GM21737 (cell line): ENCODE measurements around the gene ARRDC1.
"Not testable (repeated sequence)": the region's sequence is repeated elsewhere in the genome, so short reads cannot be mapped to it uniquely, and the experiment has no call there.

Source experiments
- ATAC-seq: cut with Tn5 transposase; IDR thresholded peaks from one replicate; pipeline ENCODE4 v1.9.1; 2021; ENCODE audit warnings: mild to moderate bottlenecking, moderate library complexity; ENCODE audit not compliant: unreplicated experiment

ARRDC1 gene

GRCh38 chr9:137612741-137613142 is 7.3 kb downstream of the ARRDC1 start:
- no peak for ATAC-seq

DNA sequence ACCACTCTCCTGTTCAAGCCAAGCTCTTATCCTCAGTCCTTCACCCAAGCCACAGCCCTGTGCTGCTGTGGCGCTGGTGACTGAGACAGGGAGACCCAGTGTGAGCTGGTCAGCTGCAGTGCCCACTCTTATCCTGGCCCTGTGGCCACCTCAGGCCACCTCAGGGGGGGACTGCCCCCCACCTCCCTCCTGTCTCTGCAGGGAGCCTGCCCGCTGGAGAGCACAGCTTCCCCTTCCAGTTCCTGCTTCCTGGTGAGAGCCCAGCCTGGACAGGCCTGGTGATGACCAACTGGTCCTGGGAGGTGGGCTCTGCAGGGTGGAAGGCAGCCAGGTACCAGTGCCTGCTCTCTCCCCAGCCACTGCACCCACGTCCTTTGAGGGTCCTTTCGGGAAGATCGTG is 7.8 kb downstream of the ARRDC1 start:
- no peak for ATAC-seq

GRCh38 chr9:137613738-137614523 is 8.4 kb downstream of the ARRDC1 start:
- ATAC-seq, result no peak

DNA sequence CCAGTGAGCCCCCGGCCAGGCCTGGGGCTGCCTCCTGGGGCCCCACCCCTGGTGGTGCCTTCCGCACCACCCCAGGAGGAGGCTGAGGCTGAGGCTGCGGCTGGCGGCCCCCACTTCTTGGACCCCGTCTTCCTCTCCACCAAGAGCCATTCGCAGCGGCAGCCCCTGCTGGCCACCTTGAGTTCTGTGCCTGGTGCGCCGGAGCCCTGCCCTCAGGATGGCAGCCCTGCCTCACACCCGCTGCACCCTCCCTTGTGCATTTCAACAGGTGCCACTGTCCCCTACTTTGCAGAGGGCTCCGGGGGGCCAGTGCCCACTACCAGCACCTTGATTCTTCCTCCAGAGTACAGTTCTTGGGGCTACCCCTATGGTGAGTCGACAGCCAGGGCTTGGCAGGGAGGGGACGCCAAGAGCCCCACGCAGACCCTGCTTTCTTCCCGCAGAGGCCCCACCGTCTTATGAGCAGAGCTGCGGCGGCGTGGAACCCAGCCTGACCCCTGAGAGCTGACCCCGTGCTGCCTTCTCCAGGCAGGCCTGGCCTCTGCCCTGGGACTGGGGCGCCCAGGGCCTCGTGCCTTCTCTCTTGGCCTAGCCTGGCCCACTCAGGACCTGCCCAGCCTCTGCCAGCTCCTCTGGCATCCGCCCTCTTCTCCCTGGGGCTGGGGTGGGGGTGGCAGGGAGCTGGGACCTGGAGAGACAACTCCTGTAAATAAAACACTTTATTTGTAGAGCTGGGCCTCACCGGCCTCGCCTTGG is 9.3 kb downstream of the ARRDC1 start:
- no peak for ATAC-seq

- ATAC-seq, result no peak
Observed at GRCh38 chr9:137615387-137615871, 9.9 kb downstream of the ARRDC1 start.

GRCh38 chr9:137618105-137619067 is 12.9 kb downstream of the ARRDC1 start, which contains the start of gene EHMT1:
TSS of gene EHMT1 (plus strand) at chr9:137619005. CDS start at chr9:137619029, 24 bp downstream.
- peak; percentile 63 for ATAC-seq

DNA sequence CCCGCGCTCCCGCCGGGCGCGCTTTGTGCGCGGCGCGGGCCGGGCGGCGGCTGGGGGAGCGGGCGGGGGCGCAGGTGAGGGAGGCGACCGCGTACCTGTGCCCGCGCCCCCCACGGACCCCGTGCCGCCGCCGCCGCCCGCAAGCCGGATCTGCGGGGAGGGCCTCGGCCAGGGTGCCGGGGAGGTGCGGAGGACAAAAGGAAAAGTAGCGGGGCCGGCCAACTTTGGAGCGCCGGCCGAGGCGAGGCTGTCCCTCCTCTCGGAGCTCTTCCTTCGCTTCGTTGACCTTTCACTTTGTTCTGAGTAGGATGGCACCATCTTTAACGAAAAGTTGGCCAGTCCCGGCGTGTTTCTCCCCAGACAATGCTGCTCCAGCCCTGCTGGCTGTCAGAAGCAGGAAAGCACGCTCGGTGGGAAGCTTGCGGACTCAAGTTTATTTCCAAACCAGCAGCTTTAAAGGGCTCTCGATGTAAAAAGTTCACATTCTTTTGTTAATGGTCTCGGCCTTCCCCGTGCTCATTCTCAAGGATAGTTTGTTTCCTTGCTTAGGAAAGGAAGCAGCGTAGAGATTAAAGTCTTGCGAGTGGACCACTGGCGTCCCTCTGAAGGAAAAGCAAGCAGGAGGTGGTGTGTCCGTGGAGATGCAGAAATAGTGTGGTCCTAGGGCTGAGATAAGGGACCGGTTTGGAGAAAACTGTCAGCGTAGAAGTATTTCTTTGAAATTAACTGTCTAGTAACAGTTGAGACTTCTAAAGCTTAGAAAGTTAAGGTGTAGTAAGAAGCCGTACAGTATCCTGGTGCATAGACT is 14.0 kb downstream of the ARRDC1 start:
- peak; percentile 8 for ATAC-seq

DNA sequence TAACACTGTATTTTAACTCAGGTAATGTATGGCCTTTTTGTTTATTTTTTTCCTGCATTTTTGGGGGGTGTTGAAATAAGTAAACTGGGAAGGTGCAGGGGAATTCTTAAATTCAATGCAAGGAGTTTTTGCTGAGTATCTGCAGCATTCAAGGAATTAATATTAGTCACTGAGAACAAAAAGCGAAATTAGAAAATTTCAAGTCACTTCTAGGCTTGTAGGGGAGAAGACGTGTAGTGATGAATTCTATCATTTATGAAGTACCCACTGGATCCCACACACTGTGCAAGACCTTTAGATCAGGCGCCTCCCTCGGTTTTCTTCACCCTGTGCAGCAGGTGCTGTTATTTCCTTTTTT is 14.5 kb downstream of the ARRDC1 start:
- no peak for ATAC-seq

GRCh38 chr9:137620581-137620980 is 15.1 kb downstream of the ARRDC1 start:
- ATAC-seq, result no peak

DNA sequence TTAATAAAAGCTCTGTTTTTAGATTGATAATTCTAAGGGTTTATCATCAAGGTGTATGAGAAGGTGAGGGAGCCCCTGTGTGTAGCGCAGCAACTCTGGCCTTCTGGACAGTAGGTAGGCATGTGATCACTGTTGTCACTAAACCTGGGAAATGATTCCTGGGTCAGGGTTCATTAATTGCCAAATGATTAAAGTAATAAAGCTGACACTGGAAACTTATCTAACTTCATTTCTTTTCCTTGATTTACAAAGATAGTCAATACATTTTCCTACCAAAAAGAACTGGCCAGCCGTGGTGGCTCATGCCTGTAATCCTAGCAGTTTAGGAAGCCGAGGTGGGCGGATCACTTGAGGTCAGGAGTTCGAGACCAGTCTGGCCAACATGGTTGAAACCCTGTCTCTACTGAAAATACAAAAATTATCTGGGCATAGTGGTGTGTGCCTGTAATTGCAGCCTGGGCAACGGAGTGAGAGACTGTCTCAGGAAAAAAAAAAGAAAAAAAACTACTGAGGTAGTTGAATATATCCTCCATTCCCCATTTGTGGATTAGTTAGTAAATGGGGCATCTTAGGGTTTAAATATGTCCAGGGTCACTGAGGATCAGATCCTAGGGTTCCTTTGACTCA is 15.8 kb downstream of the ARRDC1 start:
- ATAC-seq, result no peak

GRCh38 chr9:137622211-137622610 is 16.7 kb downstream of the ARRDC1 start:
- ATAC-seq, result not testable (repeated sequence)

GRCh38 chr9:137626464-137626863 is 21.0 kb downstream of the ARRDC1 start:
- ATAC-seq, result no peak

- not testable (repeated sequence) for ATAC-seq
Observed at GRCh38 chr9:137627406-137627805, 21.9 kb downstream of the ARRDC1 start.

DNA sequence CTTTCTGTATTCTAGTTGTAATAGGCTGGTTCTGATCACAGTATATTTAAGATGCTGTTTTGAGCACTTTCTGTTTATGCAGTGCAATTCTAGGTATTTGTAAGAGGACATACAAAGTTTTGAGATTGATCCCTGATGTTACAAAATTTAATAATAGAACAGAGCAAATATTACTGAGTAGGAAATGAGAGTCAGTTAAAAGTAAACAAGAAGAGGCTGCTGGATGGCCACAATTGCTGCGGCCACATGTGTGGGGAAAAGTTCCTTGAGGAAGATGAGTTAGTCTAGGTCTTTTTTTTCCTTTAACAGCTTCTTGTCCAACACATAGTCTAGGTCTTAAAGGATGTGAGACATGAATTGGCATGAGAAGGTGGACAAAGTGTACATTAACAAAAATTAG is 24.6 kb downstream of the ARRDC1 start:
- no peak for ATAC-seq

DNA sequence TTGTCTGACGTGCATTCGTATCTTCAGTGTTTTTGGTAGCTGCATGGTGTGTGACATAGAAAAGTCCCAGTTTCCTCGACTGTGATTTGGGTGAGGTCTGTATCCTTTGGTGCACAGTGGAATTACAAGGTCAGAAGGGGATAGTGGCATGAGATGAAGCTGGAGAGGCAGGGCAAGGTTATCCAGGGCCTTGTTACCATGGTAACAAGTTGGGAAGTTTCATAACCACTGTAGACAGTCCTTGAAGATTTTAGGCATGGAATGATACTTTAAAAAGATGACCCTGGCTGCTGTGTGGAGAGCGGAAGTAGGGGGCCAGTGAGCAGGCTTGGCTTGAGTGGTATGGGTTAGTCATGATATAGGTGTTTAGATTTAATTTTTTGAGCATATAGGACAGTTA is 25.2 kb downstream of the ARRDC1 start:
- no peak for ATAC-seq

- ATAC-seq, result no peak
Observed at GRCh38 chr9:137631345-137632229, 26.1 kb downstream of the ARRDC1 start.

DNA sequence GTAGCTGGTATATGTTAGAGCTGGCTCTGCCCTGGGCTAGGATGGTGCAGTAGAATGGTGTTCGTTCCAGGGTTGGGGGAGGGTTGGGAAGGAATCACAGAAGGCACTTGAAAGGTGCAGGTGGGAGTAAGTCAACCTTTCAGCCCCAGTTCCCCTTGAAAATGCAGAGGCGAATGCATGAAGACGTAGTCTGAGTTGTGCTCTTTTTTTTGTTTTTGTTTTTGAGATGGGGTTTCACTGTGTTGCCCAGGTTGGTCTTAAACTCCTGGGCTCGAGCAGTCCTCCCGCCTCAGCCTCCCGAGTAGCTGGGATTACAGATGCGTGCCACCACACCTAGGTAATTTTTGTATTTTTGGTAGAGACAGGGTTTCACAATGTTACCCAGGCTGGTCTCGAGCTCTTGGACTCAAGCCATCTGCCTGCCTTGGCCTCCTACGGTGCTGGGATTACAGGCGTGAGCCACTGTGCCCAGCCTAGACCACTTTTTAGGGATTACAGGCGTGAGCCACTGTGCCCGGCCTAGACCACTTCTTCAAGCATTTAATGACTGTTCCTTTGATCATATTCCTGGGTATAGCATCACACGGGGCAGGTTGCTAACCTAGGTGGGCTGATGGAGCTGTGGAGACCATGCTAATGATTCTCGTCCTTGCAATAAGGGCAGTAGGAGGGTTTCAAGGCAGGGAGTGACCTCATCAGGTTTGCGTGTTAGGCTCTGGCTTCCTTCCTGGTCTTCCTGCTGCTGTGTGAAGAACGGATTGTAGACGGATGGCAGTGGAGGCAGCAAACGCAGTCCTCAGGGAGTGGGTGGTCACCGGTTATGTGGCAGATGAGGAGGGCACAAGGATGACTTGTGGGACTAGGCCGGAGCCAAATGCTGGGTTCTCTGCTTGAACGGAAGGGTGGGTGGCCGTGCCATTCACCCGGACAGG is 27.0 kb downstream of the ARRDC1 start:
- no peak for ATAC-seq

DNA sequence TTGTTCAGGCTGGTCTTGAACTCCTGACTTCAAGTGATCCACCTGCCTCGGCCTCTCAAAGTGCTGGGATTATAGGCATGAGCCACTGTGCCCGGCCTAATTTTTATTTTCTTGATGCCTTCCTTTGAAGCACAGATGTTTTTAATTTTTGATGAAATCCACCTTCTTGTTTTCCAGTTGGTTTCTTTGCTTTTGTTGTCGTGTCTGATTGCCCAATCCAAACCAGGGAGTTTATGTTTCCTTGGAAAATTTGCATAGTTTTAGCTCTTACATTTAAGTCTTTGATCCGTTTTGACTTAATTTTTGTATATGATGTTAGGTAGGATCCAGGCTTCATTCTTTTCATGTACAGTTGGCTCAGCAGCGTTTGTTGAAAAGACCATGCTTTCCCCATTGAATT is 28.5 kb downstream of the ARRDC1 start:
- ATAC-seq, result no peak
